Measurements from ENCODE around the gene CBL. TPM values are rescaled to one million over a fixed set of nuclear protein-coding genes. Genes with fewer than 3 reads are reported as not detected.

The CBL gene
- total RNA-seq, 1 experiment from 2014 or later, result 56.4 TPM

GRCh38 chr11:119168471-119169281, 37.5 kb upstream of the CBL start, which contains the start of gene NLRX1:
Gene NLRX1 (plus strand): TSS chr11:119168725. CDS start chr11:119171404, 2,679 bp downstream.
- H2BK20ac ChIP-seq (ENCODE audit: low read depth, low read length, poor library complexity, severe bottlenecking), result no peak within 1 kb of the TSS
- no peak within 1 kb of the TSS for H2BK120ac ChIP-seq (ENCODE audit: low read depth, low read length, poor library complexity, severe bottlenecking)
- H3K23ac ChIP-seq (ENCODE audit: insufficient read length, low read depth, low read length), result no peak within 1 kb of the TSS
- no peak within 1 kb of the TSS for H4K8ac ChIP-seq (replicated peaks; ENCODE audit: insufficient read length, low read depth, low read length)
- H3K9me3 Mint-ChIP-seq, result peaks cover 0 to 3% of the 10 kb centered on the region in 2 experiments; a peak in 1 of 5 replicates
- H3K27me3 Mint-ChIP-seq (ENCODE audit: low read depth), result no peaks in the 10 kb centered on the region; the same call in 1 of the 2 replicates
- no peak within 1 kb of the TSS for H3T11ph ChIP-seq (ENCODE audit: low read length)
- peak within 1 kb of the TSS; percentile 80 to 97 (median 93); a peak in 6 of 7 replicates for H3K27ac Mint-ChIP-seq
- H3K4me3 Mint-ChIP-seq, result peak within 1 kb of the TSS; percentile 83 to 94
- no peak within 1 kb of the TSS for H2BK15ac ChIP-seq (ENCODE audit: low read depth, low read length)
- peak within 1 kb of the TSS; percentile 56 for H3K4me2 ChIP-seq (ENCODE audit: insufficient read depth, insufficient read length, low read length)
- no peak within 1 kb of the TSS for H2AFZ ChIP-seq (ENCODE audit: low read length)
- H3K9me3 ChIP-seq (ENCODE audit: control insufficient read depth, low read depth, low read length), result no peaks in the 10 kb centered on the region
- H2BK12ac ChIP-seq (ENCODE audit: insufficient read length, low read depth, low read length), result no peak within 1 kb of the TSS
- peak; percentile 85 for DNase-seq
- H3K18ac ChIP-seq (ENCODE audit: insufficient read length, low read depth, low read length), result peak within 1 kb of the TSS; percentile 90
- WGBS (ENCODE audit: extremely low coverage, insufficient read length, low lambda C conversion rate), result no CpG with 5 or more reads among the region's 63 CpGs
- H3K36me3 Mint-ChIP-seq (ENCODE audit: insufficient read depth in 1 of 3, low read depth in 3 of 3), result 0 out of 7 replicates have a peak, but pooled peaks cover 0 to 4% (median 0%) of the 10 kb centered on the region in 3 experiments
- H4K91ac ChIP-seq (ENCODE audit: insufficient read length, low read depth, low read length), result no peak within 1 kb of the TSS
- no peaks in the 10 kb centered on the region for H4K20me1 ChIP-seq (ENCODE audit: control insufficient read depth, insufficient read depth, insufficient read length)
- H2AK5ac ChIP-seq (ENCODE audit: insufficient read length, low read length), result no peak within 1 kb of the TSS
- no peak within 1 kb of the TSS for H3K4ac ChIP-seq (ENCODE audit: low read depth, low read length)
- peak; percentile 85 for TF ChIP-seq CTCF (conservative IDR thresholded peaks at IDR 0.05)
- H3K23me2 ChIP-seq (ENCODE audit: insufficient read length, low read depth, low read length, poor library complexity, severe bottlenecking), result peaks cover 2% of the 10 kb centered on the region
- peaks cover 3% of the 10 kb centered on the region; the same call in 1 of the 2 replicates for H3K4me1 ChIP-seq (ENCODE audit: insufficient read depth, low read length)
- H3K27ac ChIP-seq (ENCODE audit: insufficient read length, low read depth, low read length), result peak within 1 kb of the TSS; percentile 34
- no peak within 1 kb of the TSS for H4K5ac ChIP-seq (ENCODE audit: insufficient read length, low read depth, low read length)
- peak within 1 kb of the TSS; percentile 69 for H3K9ac ChIP-seq (ENCODE audit: extremely low read depth, insufficient read length, low read length)
- H3K56ac ChIP-seq (ENCODE audit: insufficient read length, low read depth, low read length), result no peak within 1 kb of the TSS
- peak within 1 kb of the TSS; percentile 91; the same call in 1 of the 2 replicates for H3K14ac ChIP-seq (ENCODE audit: insufficient read depth, low read length)
- no peaks in the 10 kb centered on the region for H3K27me3 ChIP-seq (ENCODE audit: insufficient read depth, low read length)
- peaks cover 24 to 33% of the 10 kb centered on the region in 2 experiments for H3K4me1 Mint-ChIP-seq
- H3K79me2 ChIP-seq (ENCODE audit: insufficient read depth, low read length), result no peaks in the 10 kb centered on the region
- H3K79me1 ChIP-seq (ENCODE audit: insufficient read depth, low read depth, low read length, poor library complexity, severe bottlenecking), result no peaks in the 10 kb centered on the region
- H2BK5ac ChIP-seq (ENCODE audit: insufficient read length, low read length), result no peak within 1 kb of the TSS

All from H9 (cell line).